Measurements from ENCODE around the gene F10. TPM values are rescaled to one million over a fixed set of nuclear protein-coding genes. Genes with fewer than 3 reads are reported as not detected.

F10 gene
- total and polyA plus RNA-seq, 2 of the 13 experiments (the other 11 are each of a cell fraction or from before 2014, with no cell fraction given): 58.4 to 237 TPM

GRCh38 chr13:113122550-113123225 lies at the start of gene F10 (continued):
- no peak for TF ChIP-seq ZNF44 (CRISPR knock-in tag; IDR thresholded peaks at IDR 0.05)
- 0 out of 2 replicates have a peak, but pooled peaks have one; percentile 69 for TF ChIP-seq ZNF276 (CRISPR knock-in tag; IDR thresholded peaks at IDR 0.05; ENCODE audit: low read depth)
- peak; percentile 59; the same call in 1 of the 2 replicates for TF ChIP-seq ELF3 (CRISPR knock-in tag; IDR thresholded peaks at IDR 0.05)
- TF ChIP-seq IKZF4 (CRISPR knock-in tag; IDR thresholded peaks at IDR 0.05; ENCODE audit: borderline replicate concordance, low read depth, not compliant biosample characterization): peak; percentile 84
- TF ChIP-seq ZNF275 (CRISPR knock-in tag; IDR thresholded peaks at IDR 0.05; ENCODE audit: borderline replicate concordance): peak; percentile 72; the same call in 1 of the 2 replicates
- peak; percentile 67; the same call in 1 of the 2 replicates for TF ChIP-seq KLF9 (CRISPR knock-in tag; IDR thresholded peaks at IDR 0.05; ENCODE audit: low read depth)
- no peak for TF ChIP-seq BCLAF1 (IDR thresholded peaks at IDR 0.05)
- TF ChIP-seq ZNF343 (CRISPR knock-in tag; IDR thresholded peaks at IDR 0.05): peak; percentile 74; the same call in 1 of the 2 replicates
- no peak for TF ChIP-seq ZXDC (CRISPR knock-in tag; IDR thresholded peaks at IDR 0.05)
- TF ChIP-seq ZNF430 (CRISPR knock-in tag; IDR thresholded peaks at IDR 0.05): peak; percentile 93; the same call in 1 of the 2 replicates
- 0 out of 2 replicates have a peak, but pooled peaks have one; percentile 18 for TF ChIP-seq DNMT1 (CRISPR knock-in tag; IDR thresholded peaks at IDR 0.05)
- TF ChIP-seq PHF21A (CRISPR knock-in tag; IDR thresholded peaks at IDR 0.05): peak; percentile 96
- peak; percentile 93 for TF ChIP-seq CSRNP1 (CRISPR knock-in tag; IDR thresholded peaks at IDR 0.05)
- no peak for TF ChIP-seq ZNF282 (IDR thresholded peaks at IDR 0.05; ENCODE audit: partially characterized antibody)
- no peak; the same call in 1 of the 2 replicates for TF ChIP-seq CCDC6 (CRISPR knock-in tag; IDR thresholded peaks at IDR 0.05)
- TF ChIP-seq ZNF180 (CRISPR knock-in tag; IDR thresholded peaks at IDR 0.05; ENCODE audit: borderline replicate concordance, low read depth): peak; percentile 48; the same call in 1 of the 2 replicates
- no peak for TF ChIP-seq GTF3A (CRISPR knock-in tag; conservative IDR thresholded peaks at IDR 0.05)
- no peak for TF ChIP-seq ZNF207 (IDR thresholded peaks at IDR 0.05; ENCODE audit: borderline replicate concordance)
- TF ChIP-seq ZSCAN9 (CRISPR knock-in tag; IDR thresholded peaks at IDR 0.05; ENCODE audit: borderline replicate concordance): peak; percentile 77
